Measurements from ENCODE around the gene MYOD1. TPM values are rescaled to one million over a fixed set of nuclear protein-coding genes. Genes with fewer than 3 reads are reported as not detected.

MYOD1 gene
- total and polyA plus RNA-seq, 2 of the 13 experiments (the other 11 are each of a cell fraction or from before 2014, with no cell fraction given): not detected

DNA sequence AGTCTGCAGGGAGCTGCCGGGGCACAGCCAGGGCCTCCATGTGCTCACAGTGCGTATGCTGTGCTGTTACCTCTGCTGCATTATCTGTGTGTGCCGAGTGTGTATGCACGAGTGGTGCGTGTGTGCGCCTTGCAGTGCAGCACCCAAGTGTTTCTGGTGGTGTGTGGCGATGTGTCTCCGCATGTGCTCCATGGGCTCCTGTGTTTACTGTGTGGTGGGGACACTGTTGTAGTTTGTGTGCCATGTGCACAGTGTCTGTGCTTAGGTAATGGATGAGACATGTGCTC is 46.6 kb downstream of the MYOD1 start:
- Histone ChIP-seq H4K20me1 (ENCODE audit: insufficient read depth, low read length) (no peaks in the 10 kb centered on the region), H3K79me2 (ENCODE audit: insufficient read depth, low read length) (no peaks in the 10 kb centered on the region), H3K36me3 (replicated peaks in 1 of 2; ENCODE audit: control insufficient read depth in 1 of 2, insufficient read depth in 2 of 2, low read length in 2 of 2) (no peaks in the 10 kb centered on the region), H3K4me2 (ENCODE audit: low read depth, low read length) (no peak overlapping the region), H2AFZ (ENCODE audit: low read length) (no peak overlapping the region), H3K4me1 (ENCODE audit: insufficient read depth, low read length) (peaks cover 24% of the 10 kb centered on the region), H3K27ac (ENCODE audit: extremely low read length, insufficient read depth, low read length) (no peak overlapping the region), H3K9me3 (ENCODE audit: low read length) (no peaks in the 10 kb centered on the region), H3K27me3 (ENCODE audit: control insufficient read depth in 1 of 2, insufficient read depth in 2 of 2, low read length in 2 of 2) (peaks cover 4 to 6% of the 10 kb centered on the region in 2 experiments; a peak in 3 of 5 replicates), H3K4me3 (replicated peaks in 1 of 3; ENCODE audit: insufficient read depth in 1 of 3, low read depth in 2 of 3, low read length in 3 of 3) (no peak overlapping the region), H3K9ac (ENCODE audit: insufficient read depth, low read depth, low read length) (no peak overlapping the region)
- FAIRE-seq (no peak), ATAC-seq (no peak), DNase-seq (ENCODE audit: low spot score) (no peak)
- POLR2A ChIA-PET: no interaction called here
- no TSS peak for BruUV-seq (replicated peaks)
- TF ChIP-seq ZNF589 (CRISPR knock-in tag; conservative IDR thresholded peaks at IDR 0.05) (no peak), KDM3A (CRISPR knock-in tag; IDR thresholded peaks at IDR 0.05; ENCODE audit: low read depth) (no peak), MNT (IDR thresholded peaks at IDR 0.05) (peak; percentile 72), ISX (CRISPR knock-in tag; conservative IDR thresholded peaks at IDR 0.05) (no peak)
- WGBS (ENCODE audit: low lambda C conversion rate): 17% methylated on average over 1 of the region's 8 CpGs
- in situ Hi-C loops (cut with HindIII; ENCODE audit: extremely low pct_ligation_motif_present, low pct_unique_long_range_greater_than_20kb) (no loop called here), intact Hi-C loops (cut with micrococcal nuclease; ENCODE audit: unreplicated experiment) (loop anchor here (10.0 kb wide), 1 partner anchor 339 kb away; the partner anchor contains the start of gene SAAL1)
- CTCF ChIA-PET (ENCODE audit: low intra/inter-chr PET ratio, low total read pairs): no interaction called here

DNA sequence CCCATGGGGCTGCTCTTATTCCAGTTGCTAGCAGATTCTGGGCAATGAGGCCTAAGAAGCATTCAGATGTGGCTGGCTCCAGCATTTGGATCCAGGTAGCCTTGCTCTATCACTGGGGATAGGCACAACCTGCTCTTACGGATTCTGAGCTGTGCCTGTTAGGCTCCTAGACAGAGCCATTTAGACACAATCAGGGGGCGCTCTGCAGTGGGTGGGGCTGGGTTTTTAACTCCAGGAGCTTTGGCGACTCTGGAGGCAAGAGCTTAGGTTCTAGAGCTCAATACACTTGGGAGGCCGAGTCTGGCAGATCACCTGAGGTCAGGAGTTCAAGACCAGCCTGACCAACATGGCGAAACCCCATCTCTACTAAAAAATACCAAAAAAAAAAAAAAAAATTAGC is 47.2 kb downstream of the MYOD1 start:
- Histone ChIP-seq H4K20me1 (ENCODE audit: insufficient read depth, low read length) (no peaks in the 10 kb centered on the region), H3K4me3 (replicated peaks in 1 of 3; ENCODE audit: insufficient read depth in 1 of 3, low read depth in 2 of 3, low read length in 3 of 3) (no peak overlapping the region), H3K4me2 (ENCODE audit: low read depth, low read length) (no peak overlapping the region), H3K9ac (ENCODE audit: insufficient read depth, low read depth, low read length) (no peak overlapping the region), H2AFZ (ENCODE audit: low read length) (no peak overlapping the region), H3K27ac (ENCODE audit: extremely low read length, insufficient read depth, low read length) (no peak overlapping the region), H3K36me3 (replicated peaks in 1 of 2; ENCODE audit: control insufficient read depth in 1 of 2, insufficient read depth in 2 of 2, low read length in 2 of 2) (no peaks in the 10 kb centered on the region), H3K9me3 (ENCODE audit: low read length) (no peaks in the 10 kb centered on the region), H3K79me2 (ENCODE audit: insufficient read depth, low read length) (no peaks in the 10 kb centered on the region), H3K4me1 (ENCODE audit: insufficient read depth, low read length) (peaks cover 27% of the 10 kb centered on the region), H3K27me3 (ENCODE audit: control insufficient read depth in 1 of 2, insufficient read depth in 2 of 2, low read length in 2 of 2) (peaks cover under 1 to 5% of the 10 kb centered on the region in 2 experiments; a peak in 3 of 5 replicates)
- DNase-seq (ENCODE audit: low spot score) (no peak), ATAC-seq (no peak), FAIRE-seq (no peak)
- in situ Hi-C loops (cut with HindIII; ENCODE audit: extremely low pct_ligation_motif_present, low pct_unique_long_range_greater_than_20kb): no loop called here
- TF ChIP-seq ISX (CRISPR knock-in tag; conservative IDR thresholded peaks at IDR 0.05) (no peak), ZNF674 (CRISPR knock-in tag; IDR thresholded peaks at IDR 0.05; ENCODE audit: low read depth) (no peak), ZNF124 (CRISPR knock-in tag; IDR thresholded peaks at IDR 0.05) (no peak), GPBP1L1 (CRISPR knock-in tag; IDR thresholded peaks at IDR 0.05) (no peak)
- BruUV-seq (replicated peaks): no TSS peak
- CTCF ChIA-PET (ENCODE audit: low intra/inter-chr PET ratio, low total read pairs): no interaction called here
- intact Hi-C loops (cut with micrococcal nuclease; ENCODE audit: unreplicated experiment): loop anchor here (10.0 kb wide), 1 partner anchor 338 kb away; the partner anchor contains the start of gene SAAL1
- POLR2A ChIA-PET: no interaction called here
- WGBS (ENCODE audit: low lambda C conversion rate): 64% methylated on average over 4 of the region's 5 CpGs
